Retinal pigment epithelial cell (primary cell): Measurements from ENCODE around the gene RTF1.
"Not testable (repeated sequence)": the region's sequence is repeated elsewhere in the genome, so short reads cannot be mapped to it uniquely, and the experiment has no call there.

Experiments
- DNase-seq: peaks from one replicate; pipeline ENCODE4 v3.0.0-alpha.2; 2010; ENCODE audit warnings: low read depth
- H3K4me3 ChIP-seq: 2 replicates; pipeline ENCODE4 v1.5.1; 2011; ENCODE audit warnings: mild to moderate bottlenecking, low read length, control low read depth, moderate library complexity
- CTCF ChIP-seq: conservative IDR thresholded peaks from 2 replicates; pipeline ENCODE4 v1.5.1; 2011; ENCODE audit warnings: low read depth, low read length, control low read depth, inconsistent platforms

RTF1 gene

GRCh38 chr15:41416742-41417417, at the start of gene RTF1:
Gene RTF1, plus strand, starts transcription at chr15:41417095. Its CDS starts 21 bp downstream, at chr15:41417116.
- peak; percentile 43 for DNase-seq
- H3K4me3 ChIP-seq: peak within 1 kb of the TSS; percentile 84
- no peak for TF ChIP-seq CTCF

DNA sequence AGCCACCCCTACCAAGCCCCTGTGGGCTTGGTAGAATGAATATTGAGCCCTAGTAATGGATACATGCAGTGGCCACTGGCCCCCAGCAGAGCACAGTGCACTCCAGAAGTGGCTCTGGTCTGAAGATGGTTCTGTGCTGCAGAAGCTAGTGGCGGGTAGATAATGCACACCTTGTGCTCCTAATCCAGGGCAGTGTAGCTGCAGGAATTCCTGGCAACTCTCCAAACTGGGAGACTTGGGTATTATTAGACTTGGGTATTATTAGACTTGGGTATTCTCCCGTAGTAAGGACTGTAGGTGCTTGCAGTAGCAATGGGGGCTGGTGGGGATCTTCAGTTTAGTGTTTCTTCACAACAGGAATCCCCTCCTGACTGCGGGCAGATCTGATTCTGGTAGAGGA, 49.5 kb upstream of the RTF1 start:
- TF ChIP-seq CTCF: no peak
- no peak overlapping the region for H3K4me3 ChIP-seq
- peak; percentile 6 for DNase-seq

- no peak overlapping the region for H3K4me3 ChIP-seq
- DNase-seq: no peak
- TF ChIP-seq CTCF: no peak
Observed at GRCh38 chr15:41377978-41378377, 38.9 kb upstream of the RTF1 start.

DNA sequence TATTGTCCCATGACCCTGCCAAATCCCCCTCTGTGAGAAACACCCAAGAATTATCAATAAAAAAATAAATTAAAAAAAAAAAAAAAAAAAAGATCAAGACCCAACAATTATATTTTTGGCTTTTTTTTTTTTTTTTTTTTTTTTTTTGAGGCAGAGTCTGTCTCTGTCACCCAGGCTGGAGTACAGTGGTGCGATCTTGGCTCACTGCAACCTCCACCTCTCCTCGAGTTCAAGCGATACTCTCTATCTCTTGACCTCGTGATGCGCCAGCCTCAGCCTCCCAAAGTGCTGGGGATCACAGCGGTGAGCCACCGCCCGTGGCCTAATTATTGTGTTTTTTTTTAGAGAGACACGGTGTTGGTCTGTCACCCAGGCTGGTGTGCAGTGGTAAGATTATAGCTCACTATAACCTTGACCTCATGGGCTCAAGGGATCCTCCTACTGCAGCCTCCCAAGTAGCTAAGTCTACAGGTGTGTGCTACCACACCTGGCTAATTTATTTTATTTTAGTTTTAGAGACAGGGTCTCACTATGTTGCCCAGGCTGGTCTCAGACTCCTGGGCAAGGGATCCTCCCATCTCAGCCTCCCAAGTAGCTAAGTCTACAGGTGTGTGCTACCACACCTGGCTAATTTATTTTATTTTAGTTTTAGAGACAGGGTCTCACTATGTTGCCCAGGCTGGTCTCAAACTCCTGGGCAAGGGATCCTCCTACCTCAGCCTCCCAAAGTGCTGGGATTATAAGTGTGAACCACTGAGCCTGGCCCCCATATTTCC, 32.7 kb upstream of the RTF1 start:
- H3K4me3 ChIP-seq, DNase-seq: not testable (repeated sequence)

DNA sequence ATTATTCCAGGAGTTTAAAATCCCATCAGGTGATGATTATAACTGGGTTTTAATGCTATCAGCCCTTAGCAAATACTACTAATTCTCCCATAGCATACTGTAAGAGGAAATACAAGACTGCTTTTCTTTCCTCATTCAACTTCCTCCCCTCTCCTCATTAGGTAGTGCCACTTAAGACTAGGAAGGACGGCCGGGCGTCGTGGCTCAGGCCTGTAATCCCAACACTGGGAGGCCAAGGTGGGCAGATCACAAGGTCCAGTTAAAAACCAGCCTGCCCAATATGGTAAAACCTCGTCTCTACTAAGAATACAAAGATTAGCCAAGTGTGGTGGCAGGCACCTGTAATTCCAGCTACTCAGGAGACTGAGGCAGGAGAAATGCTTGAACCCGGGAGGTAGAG, 29.2 kb upstream of the RTF1 start:
- no peak for TF ChIP-seq CTCF
- H3K4me3 ChIP-seq: no peak overlapping the region
- DNase-seq: no peak

- no peak for TF ChIP-seq CTCF
- no peak for DNase-seq
- no peak overlapping the region for H3K4me3 ChIP-seq
Observed at GRCh38 chr15:41392659-41393058, 24.2 kb upstream of the RTF1 start.

GRCh38 chr15:41394924-41395323, 22.0 kb upstream of the RTF1 start:
- no peak for TF ChIP-seq CTCF
- no peak overlapping the region for H3K4me3 ChIP-seq
- DNase-seq: no peak
